ENCODE results near the gene BBS1.

Gene BBS1

GRCh38 chr11:66491315-66491935 is 19.0 kb upstream of the BBS1 start:
- H3K4me3 ChIP-seq (ENCODE audit: low read depth, low read length), result no peak overlapping the region
- TF ChIP-seq CTCF (IDR thresholded peaks at IDR 0.05; ENCODE audit: control insufficient read depth, extremely low read depth, insufficient read depth), result peak; percentile 28
- DNase-seq (ENCODE audit: low read depth), result no peak

- DNase-seq (ENCODE audit: low read depth), result no peak
- no peak for TF ChIP-seq CTCF (IDR thresholded peaks at IDR 0.05; ENCODE audit: control insufficient read depth, extremely low read depth, insufficient read depth)
- H3K4me3 ChIP-seq (ENCODE audit: low read depth, low read length), result no peak overlapping the region
Measured at GRCh38 chr11:66492161-66492865, 18.1 kb upstream of the BBS1 start.

GRCh38 chr11:66493130-66493529 is 17.3 kb upstream of the BBS1 start:
- no peak for DNase-seq (ENCODE audit: low read depth)
- H3K4me3 ChIP-seq (ENCODE audit: low read depth, low read length), result no peak overlapping the region
- no peak for TF ChIP-seq CTCF (IDR thresholded peaks at IDR 0.05; ENCODE audit: control insufficient read depth, extremely low read depth, insufficient read depth)

GRCh38 chr11:66494458-66494857 is 16.0 kb upstream of the BBS1 start:
- no peak for DNase-seq (ENCODE audit: low read depth)
- TF ChIP-seq CTCF (IDR thresholded peaks at IDR 0.05; ENCODE audit: control insufficient read depth, extremely low read depth, insufficient read depth), result no peak
- H3K4me3 ChIP-seq (ENCODE audit: low read depth, low read length), result no peak overlapping the region

GRCh38 chr11:66494935-66495334 is 15.5 kb upstream of the BBS1 start:
- DNase-seq (ENCODE audit: low read depth), result no peak
- H3K4me3 ChIP-seq (ENCODE audit: low read depth, low read length), result no peak overlapping the region
- TF ChIP-seq CTCF (IDR thresholded peaks at IDR 0.05; ENCODE audit: control insufficient read depth, extremely low read depth, insufficient read depth), result no peak

- no peak for TF ChIP-seq CTCF (IDR thresholded peaks at IDR 0.05; ENCODE audit: control insufficient read depth, extremely low read depth, insufficient read depth)
- DNase-seq (ENCODE audit: low read depth), result no peak
Measured at GRCh38 chr11:66495401-66495854, 15.0 kb upstream of the BBS1 start.

More at GRCh38 chr11:66495401-66495854, 15.0 kb upstream of the BBS1 start:
- H3K4me3 ChIP-seq (ENCODE audit: low read depth, low read length), result no peak overlapping the region
